SK-N-SH treated with all-trans-retinoic acid at 6 μM for 48 hours (cell line): Measurements from ENCODE around the gene GPER1.

ENCODE experiments used
- ATAC-seq: fragments of 200-7000 bp; cut with Tn5 transposase; 3 replicates; pipeline ENCODE4 v1.9.1; 2020; ENCODE audit warnings: mild to moderate bottlenecking, moderate library complexity
- ARNTL ChIP-seq: fragments of 450-650 bp; formaldehyde crosslinking; IDR thresholded peaks from 2 replicates; pipeline ENCODE4 v1.5.0; 2020; ENCODE audit warnings: low read depth, mild to moderate bottlenecking, moderate library complexity, borderline replicate concordance
- BACH2 ChIP-seq: fragments of 250-450 bp; sonication (Bioruptor Pico); IDR thresholded peaks from 2 replicates; pipeline ENCODE4 v1.9.0; 2021; ENCODE audit warnings: mild to moderate bottlenecking, borderline replicate concordance
- CREB5 ChIP-seq: fragments of 250-450 bp; sonication (Bioruptor Pico); IDR thresholded peaks from 2 replicates; pipeline ENCODE4 v1.5.1; 2020; ENCODE audit warnings: low read depth, mild to moderate bottlenecking, moderate library complexity
- CSDC2 ChIP-seq: fragments of 250-450 bp; sonication (Bioruptor Pico); IDR thresholded peaks from 2 replicates; pipeline ENCODE4 v1.5.0; 2020; ENCODE audit warnings: mild to moderate bottlenecking, moderate library complexity
- CSRNP3 ChIP-seq: fragments of 250-450 bp; sonication (Bioruptor Pico); IDR thresholded peaks from 2 replicates; pipeline ENCODE4 v1.5.1; 2021; ENCODE audit warnings: mild to moderate bottlenecking, moderate library complexity
- ESRRG ChIP-seq: fragments of 250-450 bp; sonication (Bioruptor Pico); IDR thresholded peaks from 2 replicates; pipeline ENCODE4 v1.6.1; 2021; ENCODE audit warnings: mild to moderate bottlenecking
- ISL1 ChIP-seq: fragments of 250-450 bp; sonication (Bioruptor Pico); IDR thresholded peaks from 2 replicates; pipeline ENCODE4 v2.1.2; 2022; ENCODE audit warnings: mild to moderate bottlenecking, moderate library complexity
- OSR1 ChIP-seq: fragments of 250-450 bp; sonication (Bioruptor Pico); IDR thresholded peaks from 2 replicates; pipeline ENCODE4 v1.8.0; 2022; ENCODE audit warnings: moderate library complexity, mild to moderate bottlenecking, inconsistent platforms
- PATZ1 ChIP-seq: fragments of 250-450 bp; sonication (Bioruptor Pico); IDR thresholded peaks from 2 replicates; pipeline ENCODE4 v1.8.0; 2020; ENCODE audit warnings: mild to moderate bottlenecking, moderate library complexity, borderline replicate concordance
- POU6F1 ChIP-seq: fragments of 250-450 bp; sonication (Bioruptor Pico); IDR thresholded peaks from 2 replicates; pipeline ENCODE4 v1.8.0; 2021; ENCODE audit warnings: low read depth, mild to moderate bottlenecking, moderate library complexity, borderline replicate concordance
- PPARA ChIP-seq: fragments of 250-450 bp; sonication (Bioruptor Pico); IDR thresholded peaks from 2 replicates; pipeline ENCODE4 v1.5.0; 2020; ENCODE audit warnings: mild to moderate bottlenecking, borderline replicate concordance
- SNAI2 ChIP-seq: fragments of 250-450 bp; sonication (Bioruptor Pico); IDR thresholded peaks from 2 replicates; pipeline ENCODE4 v1.5.0; 2020; ENCODE audit warnings: mild to moderate bottlenecking, moderate library complexity
- TCF4 ChIP-seq: fragments of 250-450 bp; sonication (Bioruptor Pico); IDR thresholded peaks from 2 replicates; pipeline ENCODE4 v1.8.0; 2021; ENCODE audit warnings: mild to moderate bottlenecking, moderate library complexity, borderline replicate concordance
- TOX ChIP-seq: fragments of 250-450 bp; sonication (Bioruptor Pico); IDR thresholded peaks from 2 replicates; pipeline ENCODE4 v1.8.0; 2021; ENCODE audit warnings: mild to moderate bottlenecking, moderate library complexity, borderline replicate concordance
- TSHZ2 ChIP-seq: fragments of 250-450 bp; sonication (Bioruptor Pico); IDR thresholded peaks from 2 replicates; pipeline ENCODE4 v1.5.0; 2020; ENCODE audit warnings: mild to moderate bottlenecking, moderate library complexity
- ZC3H10 ChIP-seq: fragments of 250-450 bp; sonication (Bioruptor Pico); IDR thresholded peaks from 2 replicates; pipeline ENCODE4 v1.5.1; 2021; ENCODE audit warnings: mild to moderate bottlenecking, moderate library complexity
- ZFP30 ChIP-seq: fragments of 450-650 bp; formaldehyde crosslinking; IDR thresholded peaks from 2 replicates; pipeline ENCODE4 v1.5.0; 2022; ENCODE audit warnings: mild to moderate bottlenecking, moderate library complexity
- ZNF565 ChIP-seq: fragments of 450-650 bp; formaldehyde crosslinking; conservative IDR thresholded peaks from 2 replicates; pipeline ENCODE4 v1.5.0; 2020; ENCODE audit warnings: low read depth, mild to moderate bottlenecking, moderate library complexity
- ZNF70 ChIP-seq: fragments of 450-650 bp; formaldehyde crosslinking; IDR thresholded peaks from 2 replicates; pipeline ENCODE4 v1.5.0; 2020; ENCODE audit warnings: mild to moderate bottlenecking, moderate library complexity
- ZNF8 ChIP-seq: fragments of 450-650 bp; formaldehyde crosslinking; IDR thresholded peaks from 2 replicates; pipeline ENCODE4 v1.5.0; 2020; ENCODE audit warnings: mild to moderate bottlenecking, moderate library complexity

Gene GPER1

GRCh38 chr7:1053002-1053411 is 34.9 kb upstream of the GPER1 start (continued):
- TF ChIP-seq PATZ1 (CRISPR knock-in tag): no peak
- no peak for TF ChIP-seq ZC3H10 (CRISPR knock-in tag)
- TF ChIP-seq OSR1: no peak
- TF ChIP-seq, all 23 proteins: peak for 0

GRCh38 chr7:1053816-1054370 is 34.0 kb upstream of the GPER1 start:
- no peak for ATAC-seq
- TF ChIP-seq ZNF565 (no peak), TSHZ2 (CRISPR knock-in tag) (no peak), ZFP30 (CRISPR knock-in tag) (no peak), ISL1 (CRISPR knock-in tag) (no peak)

- no peak for TF ChIP-seq ISL1 (CRISPR knock-in tag)
- TF ChIP-seq TOX (CRISPR knock-in tag): no peak
- no peak for TF ChIP-seq ZFP30 (CRISPR knock-in tag)
- TF ChIP-seq TSHZ2 (CRISPR knock-in tag): no peak
- TF ChIP-seq OSR1: no peak
- no peak for TF ChIP-seq PPARA (CRISPR knock-in tag)
- no peak for TF ChIP-seq CSRNP3
- no peak for TF ChIP-seq ESRRG (CRISPR knock-in tag)
- TF ChIP-seq POU6F1: no peak
- TF ChIP-seq ARNTL (CRISPR knock-in tag): no peak
- no peak for TF ChIP-seq CSDC2 (CRISPR knock-in tag)
- no peak for TF ChIP-seq TCF4
- TF ChIP-seq SNAI2: no peak
- no peak for TF ChIP-seq CREB5 (CRISPR knock-in tag)
- no peak for TF ChIP-seq PATZ1 (CRISPR knock-in tag)
- TF ChIP-seq ZNF8 (CRISPR knock-in tag): no peak
- TF ChIP-seq BACH2 (CRISPR knock-in tag): no peak
- TF ChIP-seq ZNF70 (CRISPR knock-in tag): no peak
- TF ChIP-seq, all 23 proteins: peak for 0
- no peak for ATAC-seq
These were observed 33.5 kb upstream of the GPER1 start for GRCh38 chr7:1054438-1054837.
